HK-2 (cell line): ENCODE measurements around the gene THRAP3.
A peak's percentile ranks its signal among the peaks of the same experiment; 100 is the strongest.

Experiments used
- DNase-seq: peaks from one replicate; pipeline ENCODE4 v3.0.0-alpha.2; 2018; ENCODE audit not compliant: unreplicated experiment

Gene THRAP3

DNA sequence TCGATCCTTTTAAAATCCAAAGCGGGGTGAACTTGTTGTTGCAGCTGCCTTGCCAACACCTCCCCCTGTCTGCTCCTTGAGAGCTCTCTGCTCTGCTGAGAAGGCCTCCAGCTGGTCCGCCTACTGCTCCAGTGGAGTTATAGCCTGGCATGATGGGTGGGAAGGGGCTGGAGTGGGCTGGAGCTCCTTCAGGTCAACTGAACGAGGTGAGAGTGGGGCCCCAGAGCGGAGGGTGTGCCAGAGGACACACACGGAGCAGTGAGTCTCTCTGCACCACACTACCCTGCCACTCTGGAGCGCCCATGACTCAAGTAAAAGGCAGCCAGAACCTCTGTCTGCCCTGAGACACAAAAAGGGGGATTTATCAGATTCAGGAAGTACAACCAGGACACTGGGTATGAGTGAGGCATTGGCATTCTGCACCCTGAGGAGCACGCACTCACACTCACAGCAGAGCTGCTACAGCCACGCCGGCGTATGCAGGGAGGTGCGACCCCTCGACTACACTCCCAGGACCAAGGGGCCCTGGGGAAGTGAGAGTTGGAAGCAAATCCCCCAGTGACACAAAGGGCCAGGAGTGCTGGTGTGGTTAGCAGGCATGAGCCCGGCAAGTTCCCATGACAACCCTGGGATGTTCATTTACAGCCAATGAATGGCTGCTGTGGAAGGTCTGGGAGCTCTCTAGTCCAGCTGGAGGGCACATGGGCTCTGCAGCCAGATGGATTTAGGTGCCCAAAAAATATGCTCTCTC, 127.2 kb downstream of the THRAP3 start:
- peak; percentile 81 for DNase-seq

- no peak for DNase-seq
Observed at GRCh38 chr1:36352125-36352909, 128.1 kb downstream of the THRAP3 start.

DNA sequence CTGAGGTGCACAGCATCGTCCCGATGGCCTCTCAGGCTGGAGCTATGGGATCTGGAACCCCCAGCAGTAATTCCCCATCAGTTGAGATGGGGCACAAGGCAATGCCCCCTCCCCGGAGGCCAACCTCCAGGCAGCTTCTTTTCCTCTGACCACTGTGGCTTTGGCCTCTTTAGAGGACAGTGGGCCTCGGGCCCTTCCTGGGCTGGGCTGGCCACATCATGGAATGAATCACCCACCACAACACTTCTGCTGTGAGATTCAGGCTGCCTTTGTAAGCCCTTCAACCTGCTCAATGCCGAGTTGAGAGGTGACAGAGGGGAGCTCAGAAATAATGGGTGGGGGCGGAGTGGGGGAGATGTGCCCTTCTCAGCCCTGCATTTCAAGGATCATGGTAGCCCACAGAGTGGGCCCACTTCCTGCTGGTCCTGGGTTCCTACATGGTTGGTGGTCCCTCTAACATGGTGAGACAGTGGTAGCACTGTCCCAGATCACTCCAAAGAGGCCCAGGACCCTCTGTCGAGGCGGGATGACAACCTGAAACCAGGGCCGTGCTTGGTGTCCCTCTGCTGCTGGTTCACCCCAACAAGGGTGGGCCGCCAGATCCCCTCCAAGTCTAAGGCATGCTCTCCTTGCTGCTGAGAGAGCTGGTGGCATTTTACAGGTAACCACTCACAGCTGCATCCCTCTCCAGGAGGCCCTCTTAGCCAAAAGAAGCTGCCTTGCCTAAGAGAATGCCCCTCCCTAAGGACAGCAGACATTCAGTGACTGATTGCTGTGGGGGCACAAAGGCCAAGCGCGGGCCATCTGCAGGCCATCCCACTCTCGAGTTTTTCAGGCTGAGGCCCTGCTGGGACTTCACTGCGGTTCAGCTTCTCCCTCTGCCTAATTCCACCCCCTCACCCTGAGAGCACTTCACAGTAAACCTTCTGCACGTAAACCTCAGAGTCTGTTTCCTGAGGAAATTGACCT, 129.0 kb downstream of the THRAP3 start:
- DNase-seq: peak; percentile 58

DNA sequence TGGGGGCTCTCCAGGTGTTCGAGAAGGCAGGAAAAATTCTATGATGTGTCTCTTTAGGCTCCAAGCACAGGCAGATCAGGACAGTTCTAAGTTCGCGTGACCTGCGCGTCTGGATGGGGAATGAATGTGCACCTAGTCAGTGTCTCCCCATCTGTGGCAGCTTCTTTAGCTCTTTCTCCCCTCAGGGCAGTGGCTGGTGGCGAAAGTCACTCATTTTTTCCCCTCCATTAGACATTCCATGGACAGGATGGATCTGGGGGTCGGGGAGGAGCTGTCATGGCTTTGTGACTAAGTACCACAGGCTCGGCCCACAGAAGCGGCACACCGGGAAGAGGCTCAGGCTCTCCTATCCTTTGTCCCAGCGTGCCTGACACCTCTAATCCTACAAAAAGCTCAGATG, 130.2 kb downstream of the THRAP3 start:
- no peak for DNase-seq
